Mesodermal cell (in vitro differentiated cells): ENCODE data around the gene ADCY7. TPM values are rescaled to one million over a fixed set of nuclear protein-coding genes. Genes with fewer than 3 reads are reported as not detected.

Experiments used
- H3K27ac ChIP-seq: 2 replicates; pipeline ENCODE4 v1.7.0; 2013; ENCODE audit warnings: mild to moderate bottlenecking, low read depth, low read length, moderate library complexity; ENCODE audit not compliant: severe bottlenecking
- H3K36me3 ChIP-seq: 2 replicates; pipeline ENCODE4 v1.7.1; 2013; ENCODE audit warnings: mild to moderate bottlenecking, low read length, moderate library complexity; ENCODE audit not compliant: control insufficient read depth, insufficient read depth
- H3K4me1 ChIP-seq: one replicate; pipeline ENCODE4 v1.7.1; 2013; ENCODE audit warnings: mild to moderate bottlenecking, low read length; ENCODE audit not compliant: insufficient read depth, control insufficient read depth, poor library complexity, severe bottlenecking
- H3K4me3 ChIP-seq: 2 replicates; pipeline ENCODE4 v1.7.0; 2013; ENCODE audit warnings: low read length, control low read depth, mild to moderate bottlenecking; ENCODE audit not compliant: insufficient read depth, poor library complexity, severe bottlenecking; ENCODE audit errors: extremely low read depth
- H3K9me3 ChIP-seq: 2 replicates; pipeline ENCODE4 v1.7.1; 2013; ENCODE audit warnings: mild to moderate bottlenecking, low read length, moderate library complexity; ENCODE audit not compliant: control insufficient read depth
- WGBS, 2 experiments: methylation state at CpG; one replicate each; pipeline ENCODE4 v1.1.5; 2013; ENCODE audit warnings: missing lambda C conversion rate in 2 of 2; ENCODE audit not compliant: insufficient coverage in 2 of 2; 5-methylcytosine and 5-hydroxymethylcytosine counted together
- polyA plus RNA-seq, 2 experiments: library from polyadenylated mRNA; stranded (reverse); fragments of 50-300 nt; gene quantifications; one replicate each; pipeline ENCODE4 v1.2.3, GENCODE V29; 2013

ADCY7 gene
- 21.2 TPM for polyA plus RNA-seq (2013, experiment 1 of 2)
- 17.3 TPM for polyA plus RNA-seq (2013, experiment 2 of 2)

DNA sequence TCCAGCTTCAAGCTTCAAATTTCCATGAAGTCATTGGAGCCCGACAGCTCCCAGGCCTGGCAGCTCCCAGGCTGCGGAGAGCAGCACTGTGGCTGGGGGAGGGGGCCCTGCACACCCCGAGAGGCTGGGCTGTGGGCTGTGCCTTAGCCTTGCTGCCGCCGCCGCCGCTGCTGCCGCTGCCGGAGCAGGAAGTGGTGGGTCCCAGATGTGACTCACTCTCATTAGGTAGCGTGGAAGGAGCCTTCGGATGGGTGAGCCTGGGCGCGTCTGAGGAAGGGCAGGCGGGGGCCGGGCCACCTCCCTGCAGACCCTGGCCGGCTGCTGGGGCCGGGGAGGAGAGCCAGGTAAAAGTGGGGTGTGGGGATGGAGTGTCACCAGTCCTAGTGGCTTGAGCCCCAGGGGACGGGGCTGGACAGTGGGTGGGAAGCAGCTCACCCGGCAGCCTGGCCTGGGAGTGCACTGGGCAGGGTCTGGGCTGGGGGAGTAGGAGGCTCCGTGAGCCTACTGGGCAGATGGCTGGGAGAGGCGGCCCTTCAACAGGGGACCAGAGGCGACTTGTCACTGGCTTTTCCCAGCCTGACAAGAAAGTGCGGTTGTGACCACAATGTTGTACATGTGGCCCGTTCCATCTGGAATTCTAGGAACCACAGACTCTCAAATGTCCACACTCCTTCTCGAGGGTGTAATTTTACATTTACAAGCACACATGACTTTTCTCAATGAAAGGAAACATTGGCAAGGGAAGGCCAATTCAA is at the start of gene ADCY7:
Gene ADCY7 (plus strand): TSS at position 215 of the 755 bp plus-strand sequence. CDS start 21,629 bp downstream, outside the sequence.
- WGBS, 2 experiments: 30 to 45% methylated on average over 14 to 20 of the region's 25 CpGs
- peaks cover 36% of the 10 kb centered on the region for H3K4me1 ChIP-seq
- H3K4me3 ChIP-seq: peak within 1 kb of the TSS; percentile 23
- H3K27ac ChIP-seq: peak within 1 kb of the TSS; percentile 59
- H3K9me3 ChIP-seq: no peaks in the 10 kb centered on the region
- H3K36me3 ChIP-seq: peaks cover 5% of the 10 kb centered on the region

DNA sequence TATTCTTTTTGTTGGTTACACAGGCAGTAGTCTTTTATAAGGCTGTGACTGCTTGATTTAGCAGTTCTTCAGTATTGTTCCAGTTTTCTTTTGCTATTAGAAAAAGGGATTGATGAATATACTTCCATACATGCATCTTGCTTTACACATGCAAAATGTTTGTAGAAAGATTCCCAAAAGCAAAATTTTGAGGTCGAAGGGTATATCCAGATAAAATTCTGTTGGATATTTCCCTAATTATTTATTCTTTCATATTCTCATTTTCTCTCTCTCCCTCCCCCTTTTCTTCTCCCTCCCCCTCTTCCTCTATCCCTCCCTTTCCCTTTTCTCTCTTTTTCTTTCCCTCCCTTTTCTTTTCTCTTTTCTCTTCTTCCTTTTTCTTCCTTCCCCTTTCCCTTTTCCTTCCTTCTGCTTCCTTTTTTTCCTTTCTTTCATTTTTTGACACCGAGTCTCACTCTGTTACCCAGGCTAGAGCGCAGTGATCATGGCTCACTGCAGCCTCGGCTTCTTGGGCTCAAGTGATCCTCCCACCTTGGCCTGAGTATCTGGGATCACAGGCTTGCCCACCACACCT is 46.9 kb upstream of the ADCY7 start:
- peaks cover 45% of the 10 kb centered on the region for H3K36me3 ChIP-seq

DNA sequence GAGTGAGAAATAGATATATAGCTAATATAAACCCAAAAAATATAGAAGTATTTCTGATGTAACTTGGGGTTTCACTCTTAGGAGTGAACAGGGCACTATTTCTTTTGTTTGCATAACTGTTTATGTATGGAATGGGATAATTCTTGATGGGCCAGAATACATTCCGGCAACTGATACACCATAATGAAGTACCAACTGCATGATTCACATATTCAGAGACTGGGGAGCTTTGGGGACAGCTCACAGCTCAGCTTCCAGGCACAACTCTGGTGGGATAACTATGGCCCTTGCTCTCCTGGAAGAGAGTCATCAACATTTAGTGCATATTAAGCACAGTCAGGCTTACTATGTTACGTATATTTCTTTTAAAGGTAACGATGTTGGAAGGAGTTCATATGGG is 42.1 kb upstream of the ADCY7 start:
- Histone ChIP-seq H3K27ac (no peak overlapping the region), H3K4me1 (no peaks in the 10 kb centered on the region), H3K4me3 (no peak overlapping the region), H3K9me3 (no peaks in the 10 kb centered on the region), H3K36me3 (peaks cover 56% of the 10 kb centered on the region)
- WGBS, 2 experiments: 90 to 92% methylated on average over 2 of the region's 3 CpGs

More for the DNA sequence above, 46.9 kb upstream of the ADCY7 start:
- 97 to 98% methylated on average over 3 of the region's 4 CpGs for WGBS, 2 experiments
- no peak overlapping the region for H3K4me3 ChIP-seq
- H3K27ac ChIP-seq: no peak overlapping the region
- H3K4me1 ChIP-seq: no peaks in the 10 kb centered on the region
- H3K9me3 ChIP-seq: no peaks in the 10 kb centered on the region

DNA sequence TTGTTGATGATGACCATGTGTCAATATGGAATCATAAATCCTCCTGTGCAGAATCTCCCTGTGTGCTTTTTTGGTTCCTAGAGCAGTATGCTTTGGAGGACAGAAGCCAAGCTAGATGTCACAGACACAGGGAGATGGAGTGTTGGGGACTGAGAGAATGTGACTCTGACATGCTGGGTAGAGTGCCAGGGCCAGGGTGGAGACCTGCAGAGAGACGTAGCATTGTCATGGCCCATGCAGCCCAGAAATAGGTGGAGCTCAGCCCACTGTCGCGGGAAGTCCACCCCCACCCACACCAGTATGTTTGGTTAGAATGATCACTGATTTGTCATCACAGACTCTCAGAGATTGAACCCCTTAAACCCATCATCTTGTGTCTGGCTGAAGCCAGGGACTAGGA is 39.2 kb upstream of the ADCY7 start:
- Histone ChIP-seq H3K36me3 (peaks cover 53% of the 10 kb centered on the region), H3K4me3 (no peak overlapping the region), H3K27ac (no peak overlapping the region), H3K9me3 (no peaks in the 10 kb centered on the region), H3K4me1 (no peaks in the 10 kb centered on the region)
- 78% methylated on average over 1 of the region's 3 CpGs; no CpG with 5 or more reads in 1 of the 2 experiments for WGBS, 2 experiments

DNA sequence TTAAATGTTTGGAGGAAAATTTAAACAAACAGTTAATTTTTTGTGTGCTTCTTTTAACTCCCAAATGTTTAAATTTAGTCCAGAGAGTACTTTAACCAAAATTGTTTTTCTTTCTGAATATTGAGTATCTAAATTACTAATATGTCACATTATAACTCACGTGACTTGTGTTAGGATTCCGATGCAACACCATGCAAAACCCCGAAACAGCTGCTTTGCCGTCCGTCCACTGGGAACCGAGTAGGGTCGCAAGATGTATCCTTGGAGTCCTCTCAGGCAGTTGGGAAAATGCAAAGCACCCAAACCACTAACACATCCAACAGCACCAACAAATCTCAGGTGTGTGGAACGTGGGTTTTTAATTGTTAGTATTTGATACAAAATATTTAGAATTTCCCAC is 38.7 kb upstream of the ADCY7 start:
- no peaks in the 10 kb centered on the region for H3K4me1 ChIP-seq
- 80% methylated on average over 1 of the region's 8 CpGs; no CpG with 5 or more reads in 1 of the 2 experiments for WGBS, 2 experiments

DNA sequence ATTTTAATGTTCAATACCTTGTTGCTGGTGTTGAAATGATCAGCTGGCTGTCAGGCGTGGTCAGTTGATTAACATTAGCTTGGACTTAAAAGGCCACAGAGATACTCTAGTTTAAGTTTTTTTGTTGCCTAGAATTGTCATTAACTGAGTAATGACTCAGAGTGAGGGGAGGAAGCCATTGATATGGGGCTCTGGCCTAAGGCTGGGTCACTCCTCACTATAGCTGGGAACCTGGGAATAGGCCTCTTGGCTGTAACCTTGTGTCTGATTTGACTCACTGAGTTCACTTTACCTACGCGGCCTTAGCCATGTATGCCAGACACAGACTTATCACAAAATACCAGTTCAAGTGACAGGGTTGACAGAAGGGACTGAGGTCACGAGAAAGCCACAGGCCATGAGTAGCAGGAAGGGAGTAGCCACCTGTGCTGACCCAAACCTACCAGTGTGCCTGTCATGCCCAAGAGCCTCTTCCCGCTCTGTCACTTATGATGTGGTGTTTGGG is 37.9 kb upstream of the ADCY7 start:
- WGBS, 2 experiments: 84 to 100% methylated on average over 1 to 4 of the region's 5 CpGs
- H3K36me3 ChIP-seq: peaks cover 53% of the 10 kb centered on the region
- H3K4me1 ChIP-seq: no peaks in the 10 kb centered on the region
- no peaks in the 10 kb centered on the region for H3K9me3 ChIP-seq
- H3K27ac ChIP-seq: no peak overlapping the region
- H3K4me3 ChIP-seq: no peak overlapping the region

More for the DNA sequence above, 38.7 kb upstream of the ADCY7 start:
- Histone ChIP-seq H3K27ac (no peak overlapping the region), H3K9me3 (no peaks in the 10 kb centered on the region), H3K4me3 (no peak overlapping the region), H3K36me3 (peaks cover 53% of the 10 kb centered on the region)

DNA sequence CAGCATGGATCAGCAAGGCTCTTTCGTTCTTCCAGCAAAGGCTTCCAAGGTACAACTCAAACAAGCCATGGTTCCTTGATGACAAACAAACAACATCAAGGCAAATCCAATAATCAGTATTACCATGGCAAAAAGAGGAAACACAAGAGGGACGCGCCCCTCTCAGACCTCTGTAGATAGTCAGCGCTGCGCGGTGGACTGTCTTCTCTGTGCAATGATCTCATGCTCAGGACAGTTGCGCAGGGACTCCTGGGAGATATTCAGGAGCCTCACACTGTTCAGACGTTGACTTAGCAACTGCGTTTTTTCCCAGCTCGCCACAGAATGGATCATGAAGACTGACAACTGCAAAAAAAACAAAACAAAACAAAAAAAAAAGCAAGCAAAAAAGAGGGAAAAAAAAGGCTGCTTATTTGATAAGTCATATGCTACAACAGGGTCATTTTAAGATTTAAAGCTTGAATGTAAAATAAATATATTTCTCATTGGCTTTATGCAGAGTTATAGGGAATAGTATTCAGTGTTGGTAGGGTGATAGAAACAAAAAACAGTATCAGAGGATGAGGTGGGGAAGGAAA is 37.1 kb upstream of the ADCY7 start:
- H3K4me3 ChIP-seq: no peak overlapping the region
- no peaks in the 10 kb centered on the region for H3K9me3 ChIP-seq
- H3K4me1 ChIP-seq: no peaks in the 10 kb centered on the region
- H3K36me3 ChIP-seq: peaks cover 51% of the 10 kb centered on the region
- no peak overlapping the region for H3K27ac ChIP-seq
- WGBS, 2 experiments: 90 to 96% methylated on average over 6 to 8 of the region's 10 CpGs

DNA sequence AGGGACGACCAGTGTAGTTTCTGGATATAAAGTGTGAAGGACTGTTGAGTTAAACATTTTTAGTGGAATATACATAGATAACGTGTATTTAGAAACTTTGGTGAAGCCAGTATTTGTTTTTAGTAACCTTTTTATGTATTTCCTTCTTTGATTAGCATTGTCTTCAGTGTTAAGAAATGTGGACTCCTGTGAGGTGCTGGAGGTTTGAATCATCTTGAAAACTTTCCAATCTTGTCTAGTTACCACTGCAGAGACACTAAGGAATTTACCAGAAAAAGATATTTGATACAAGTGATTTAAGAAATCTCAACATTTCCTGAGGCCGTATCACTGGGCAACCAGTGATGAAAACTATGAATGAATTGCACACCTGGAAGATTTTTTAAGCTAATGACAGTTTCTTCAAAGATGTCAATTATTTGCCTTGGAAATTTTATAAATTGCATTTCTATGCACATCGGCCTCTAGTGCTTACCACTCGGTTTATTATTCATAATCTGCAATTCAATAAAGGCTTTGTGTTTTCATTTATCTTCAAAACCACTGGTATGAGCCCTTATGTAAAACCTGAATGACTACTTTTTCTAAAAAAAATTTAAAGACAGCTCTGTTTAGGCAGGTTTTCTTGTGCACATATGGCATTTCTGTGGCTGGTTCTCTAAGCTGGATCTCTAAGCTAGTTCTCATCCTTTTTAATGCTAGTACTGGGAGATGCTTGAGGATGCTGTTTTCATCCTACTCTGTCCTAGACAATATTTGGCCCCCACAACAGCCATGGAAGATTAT is 31.4 kb upstream of the ADCY7 start:
- Histone ChIP-seq H3K27ac (no peak overlapping the region), H3K9me3 (no peaks in the 10 kb centered on the region), H3K4me1 (peaks cover 4% of the 10 kb centered on the region), H3K36me3 (no peaks in the 10 kb centered on the region), H3K4me3 (no peak overlapping the region)
- WGBS, 2 experiments: 100% methylated on average over 3 of the region's 5 CpGs; no CpG with 5 or more reads in 1 of the 2 experiments

DNA sequence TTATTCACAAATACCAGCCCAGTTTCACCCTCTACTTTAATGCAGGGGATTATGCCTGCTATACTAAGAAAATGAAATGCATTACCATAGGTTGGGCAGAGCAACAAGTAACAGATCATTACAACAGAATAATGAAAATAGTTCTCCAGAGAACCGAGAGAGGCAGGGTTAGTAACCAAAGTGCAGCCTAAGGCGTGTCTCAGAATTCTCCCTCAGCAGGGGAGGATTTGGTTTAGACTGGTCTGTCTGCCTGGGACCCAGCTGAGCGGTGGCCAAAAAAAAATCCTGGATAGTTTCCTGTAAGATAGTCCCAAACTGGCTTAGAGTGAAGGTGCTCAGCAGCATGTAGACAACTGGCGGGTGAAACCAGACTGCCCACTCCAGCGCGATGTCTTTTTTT is 30.8 kb upstream of the ADCY7 start:
- no peak overlapping the region for H3K27ac ChIP-seq
- no peak overlapping the region for H3K4me3 ChIP-seq
- 77 to 81% methylated on average over 4 to 6 of the region's 6 CpGs for WGBS, 2 experiments
- peaks cover 4% of the 10 kb centered on the region for H3K4me1 ChIP-seq
- no peaks in the 10 kb centered on the region for H3K36me3 ChIP-seq
- no peaks in the 10 kb centered on the region for H3K9me3 ChIP-seq

DNA sequence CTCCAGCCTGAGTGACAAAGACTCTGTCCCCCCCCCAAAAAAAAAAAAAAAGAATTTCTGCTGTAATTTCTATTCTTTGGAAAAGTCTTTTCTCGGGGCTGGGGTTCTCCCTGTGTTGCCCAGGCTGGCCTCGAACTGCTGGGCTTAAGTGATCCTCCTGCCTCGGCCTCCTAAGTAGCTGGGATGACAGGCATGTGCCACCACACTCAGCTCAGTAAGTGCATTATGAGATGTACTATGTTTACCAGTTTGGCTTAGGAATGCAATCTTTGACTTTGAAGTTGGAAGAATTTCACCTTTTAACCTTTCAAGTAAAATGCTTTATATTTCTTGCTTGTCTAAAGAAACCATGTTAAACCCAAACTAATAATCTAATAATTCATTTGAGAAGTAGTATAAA is 28.0 kb upstream of the ADCY7 start:
- Histone ChIP-seq H3K27ac (no peak overlapping the region), H3K36me3 (no peaks in the 10 kb centered on the region), H3K9me3 (no peaks in the 10 kb centered on the region), H3K4me1 (peaks cover 4% of the 10 kb centered on the region), H3K4me3 (no peak overlapping the region)
- 67 to 94% methylated on average over 1 to 2 of the region's 3 CpGs for WGBS, 2 experiments
